Measurements from ENCODE around the gene ARG2.

GRCh38 chr14:67650694-67651093, 31.0 kb downstream of the ARG2 start:
- TF ChIP-seq CTCF (IDR thresholded peaks at IDR 0.05) (no peak), POLR2A (IDR thresholded peaks at IDR 0.05) (no peak), POLR2AphosphoS5 (IDR thresholded peaks at IDR 0.05) (no peak)
